ENCODE data around the gene KIFC1.

GRCh38 chr6:33428966-33429749 is 37.5 kb downstream of the KIFC1 start:
- TF ChIP-seq POLR2AphosphoS5 (IDR thresholded peaks at IDR 0.05; ENCODE audit: insufficient read depth in 1 of 2, low read depth in 1 of 2), result no peak
- TF ChIP-seq POLR2A (IDR thresholded peaks at IDR 0.05), result no peak
